Neural cell (in vitro differentiated cells): ENCODE measurements around the gene PCDHB5. TPM values are rescaled to one million over a fixed set of nuclear protein-coding genes. Genes with fewer than 3 reads are reported as not detected.
"Not testable (repeated sequence)": the region's sequence is repeated elsewhere in the genome, so short reads cannot be mapped to it uniquely, and the experiment has no call there.

Source experiments
- H2AFZ ChIP-seq: fragments of 200-600, 300-800 bp; sonication (generic), shearing (Covaris generic); 2 replicates; pipeline ENCODE4 v1.6.0; 2014; ENCODE audit warnings: low read depth, mild to moderate bottlenecking, antibody characterized with exemption, low read length, moderate library complexity
- H3F3A ChIP-seq: fragments of 200-600 bp; shearing (Covaris generic); 2 replicates; pipeline ENCODE4 v1.6.1; 2016; ENCODE audit warnings: mild to moderate bottlenecking, moderate library complexity, mixed read lengths, antibody characterized with exemption, low read length; ENCODE audit not compliant: insufficient read depth, poor library complexity, severe bottlenecking
- H3K27ac ChIP-seq: fragments of 200-600, 300-800 bp; sonication (generic), shearing (Covaris generic); 2 replicates; pipeline ENCODE4 v1.5.1; 2014; ENCODE audit warnings: mild to moderate bottlenecking, low read length, moderate library complexity
- H3K27me3 ChIP-seq: fragments of 300-800, 200-600 bp; sonication (generic), shearing (Covaris generic); 2 replicates; pipeline ENCODE4 v1.6.0; 2014; ENCODE audit warnings: mild to moderate bottlenecking, low read depth, low read length, moderate library complexity; ENCODE audit not compliant: insufficient read depth
- H3K36me3 ChIP-seq: fragments of 300-800, 200-600 bp; sonication (generic), shearing (Covaris generic); 2 replicates; pipeline ENCODE4 v1.5.1; 2014; ENCODE audit warnings: mild to moderate bottlenecking, antibody characterized with exemption, low read length, moderate library complexity; ENCODE audit not compliant: insufficient read depth
- H3K4me2 ChIP-seq: fragments of 300-800, 200-600 bp; sonication (generic), shearing (Covaris generic); 2 replicates; pipeline ENCODE4 v1.6.0; 2014; ENCODE audit warnings: mild to moderate bottlenecking, low read length
- H3K4me3 ChIP-seq: fragments of 300-800, 200-600 bp; sonication (generic), shearing (Covaris generic); 2 replicates; pipeline ENCODE4 v1.5.1; 2014; ENCODE audit warnings: mild to moderate bottlenecking, low read length, moderate library complexity
- H3K79me2 ChIP-seq: fragments of 200-600 bp; shearing (Covaris generic); replicated peaks from 2 replicates; pipeline ENCODE4 v1.6.0; 2014; ENCODE audit warnings: mild to moderate bottlenecking, low read length, moderate library complexity; ENCODE audit not compliant: insufficient read depth
- H3K9ac ChIP-seq: fragments of 300-800, 200-600 bp; sonication (generic), shearing (Covaris generic); 2 replicates; pipeline ENCODE4 v1.6.1; 2016; ENCODE audit warnings: mild to moderate bottlenecking, low read length, mixed read lengths
- H3K9me2 ChIP-seq: fragments of 200-600 bp; shearing (Covaris generic); 2 replicates; pipeline ENCODE4 v1.6.1; 2016; ENCODE audit warnings: mild to moderate bottlenecking, low read length, mixed read lengths; ENCODE audit not compliant: insufficient read depth
- H3K9me3 ChIP-seq: fragments of 200-600, 300-800 bp; sonication (generic), shearing (Covaris generic); 2 replicates; pipeline ENCODE4 v1.6.1; 2016; ENCODE audit warnings: mild to moderate bottlenecking, mixed run types, low read length, moderate library complexity, mixed read lengths
- H4K20me1 ChIP-seq: fragments of 200-600 bp; shearing (Covaris generic); 2 replicates; pipeline ENCODE4 v1.6.1; 2016; ENCODE audit warnings: mild to moderate bottlenecking, mixed run types; ENCODE audit not compliant: insufficient read depth
- CTCF ChIP-seq: fragments of 450-650 bp; IDR thresholded peaks from 2 replicates; pipeline ENCODE4 v1.5.1; 2014; ENCODE audit warnings: antibody characterized with exemption, mild to moderate bottlenecking, moderate library complexity; ENCODE audit not compliant: poor library complexity, severe bottlenecking
- EP300 ChIP-seq: fragments of 450-650 bp; conservative IDR thresholded peaks from 2 replicates; pipeline ENCODE4 v1.6.1; 2014; ENCODE audit warnings: antibody characterized with exemption, mild to moderate bottlenecking, moderate library complexity; ENCODE audit not compliant: poor library complexity, severe bottlenecking
- EZH2 ChIP-seq: fragments of 200-600, 300-800 bp; shearing (Covaris generic), sonication (generic); IDR thresholded peaks from 2 replicates; pipeline ENCODE4 v1.6.1; 2014; ENCODE audit warnings: antibody characterized with exemption, low read length, borderline replicate concordance, mild to moderate bottlenecking; ENCODE audit not compliant: insufficient read depth, poor library complexity, severe bottlenecking
- MXI1 ChIP-seq: fragments of 450-650 bp; conservative IDR thresholded peaks from 2 replicates; pipeline ENCODE4 v1.6.1; 2014; ENCODE audit warnings: antibody characterized with exemption, mild to moderate bottlenecking; ENCODE audit not compliant: poor library complexity, severe bottlenecking
- POLR2AphosphoS5 ChIP-seq: IDR thresholded peaks from 2 replicates; pipeline ENCODE4 v1.6.1; 2012
- RAD21 ChIP-seq: fragments of 450-650 bp; conservative IDR thresholded peaks from 2 replicates; pipeline ENCODE4 v1.6.1; 2014; ENCODE audit warnings: antibody characterized with exemption, mild to moderate bottlenecking, moderate library complexity
- REST ChIP-seq: IDR thresholded peaks from 2 replicates; pipeline ENCODE4 v1.6.1; 2012; ENCODE audit warnings: borderline replicate concordance
- SMC3 ChIP-seq: fragments of 450-650 bp; conservative IDR thresholded peaks from 2 replicates; pipeline ENCODE4 v1.6.1; 2014; ENCODE audit warnings: antibody characterized with exemption, mild to moderate bottlenecking, moderate library complexity; ENCODE audit not compliant: poor library complexity
- TAF1 ChIP-seq: IDR thresholded peaks from 2 replicates; pipeline ENCODE4 v1.6.1; 2012; ENCODE audit warnings: low read depth
- polyA plus RNA-seq: library from polyadenylated mRNA; depleted of rRNA; stranded (reverse); fragments of >200 nt; gene quantifications from 2 replicates; pipeline ENCODE4 v1.2.3, GENCODE V29; 2014

The PCDHB5 gene
- polyA plus RNA-seq, 1 donor from 2014 or later = 4.7 TPM

- Histone ChIP-seq H3K9me2 (no peaks in the 10 kb centered on the region), H3K4me2 (no peak overlapping the region), H3K27me3 (no peaks in the 10 kb centered on the region), H3K9me3 (peaks cover 15% of the 10 kb centered on the region), H3K79me2 (no peaks in the 10 kb centered on the region), H2AFZ (no peak overlapping the region), H3K27ac (no peak overlapping the region), H3K9ac (no peak overlapping the region), H3K4me3 (no peak overlapping the region), H3F3A (no peaks in the 10 kb centered on the region), H4K20me1 (no peaks in the 10 kb centered on the region), H3K36me3 (peaks cover 11% of the 10 kb centered on the region)
- no peak for TF ChIP-seq EP300
- no peak for TF ChIP-seq RAD21
- no peak for TF ChIP-seq POLR2AphosphoS5
- no peak for TF ChIP-seq SMC3
Observed at GRCh38 chr5:141150224-141150992, 15.4 kb downstream of the PCDHB5 start.

GRCh38 chr5:141150993-141151325 lies 16.0 kb downstream of the PCDHB5 start:
- no peak for TF ChIP-seq MXI1
- no peak for TF ChIP-seq POLR2AphosphoS5
- no peak for TF ChIP-seq SMC3
- TF ChIP-seq RAD21 = no peak
- no peak for TF ChIP-seq EP300
- TF ChIP-seq CTCF = no peak
- no peak for TF ChIP-seq TAF1
- no peak for TF ChIP-seq REST
- no peak for TF ChIP-seq EZH2
- Histone ChIP-seq H3K4me3 (no peak overlapping the region), H3K79me2 (no peaks in the 10 kb centered on the region), H2AFZ (no peak overlapping the region), H3K27me3 (no peaks in the 10 kb centered on the region), H3K36me3 (peaks cover 11% of the 10 kb centered on the region), H4K20me1 (no peaks in the 10 kb centered on the region), H3K9ac (no peak overlapping the region), H3K27ac (no peak overlapping the region), H3K4me2 (no peak overlapping the region), H3K9me2 (no peaks in the 10 kb centered on the region), H3F3A (no peaks in the 10 kb centered on the region), H3K9me3 (peaks cover 21% of the 10 kb centered on the region)

- not testable (repeated sequence) for H3K4me3 ChIP-seq, H3K9ac ChIP-seq, H3K9me2 ChIP-seq, H3K79me2 ChIP-seq, H3F3A ChIP-seq, H2AFZ ChIP-seq, H3K27ac ChIP-seq, H4K20me1 ChIP-seq, H3K4me2 ChIP-seq, H3K27me3 ChIP-seq
- Histone ChIP-seq H3K36me3 (peaks cover 11% of the 10 kb centered on the region), H3K9me3 (peaks cover 27% of the 10 kb centered on the region)
Observed at GRCh38 chr5:141151632-141152031, 16.6 kb downstream of the PCDHB5 start.

- H3K4me2 ChIP-seq, H3K27ac ChIP-seq, H3K4me3 ChIP-seq, H3K9ac ChIP-seq, H3K79me2 ChIP-seq, H3F3A ChIP-seq, H3K27me3 ChIP-seq, H2AFZ ChIP-seq, H4K20me1 ChIP-seq, H3K9me2 ChIP-seq: not testable (repeated sequence)
- Histone ChIP-seq H3K36me3 (peaks cover 11% of the 10 kb centered on the region), H3K9me3 (peaks cover 30% of the 10 kb centered on the region)
Observed at GRCh38 chr5:141152096-141152495, 17.1 kb downstream of the PCDHB5 start.
